Esophagus muscularis mucosa (tissue), 4 donors: ENCODE measurements around the gene LHX2. TPM values are rescaled to one million over a fixed set of nuclear protein-coding genes. Genes with fewer than 3 reads are reported as not detected.

Source experiments
- DNase-seq: peaks from one replicate; pipeline ENCODE4 v3.0.0-alpha.2; 2017; ENCODE audit errors: extremely low spot score
- H3K27ac ChIP-seq, 4 donors: fragments of 200-600 bp; sonication (generic); replicated peaks in 1 of 4; 1 replicate in 3 of 4; 2 replicates in 1 of 4; pipeline ENCODE4 v1.5.1; 2016 to 2019; ENCODE audit warnings: mild to moderate bottlenecking in 1 of 4
- H3K27me3 ChIP-seq, 4 donors: fragments of 200-600 bp; sonication (generic); one replicate each; pipeline versions ENCODE4 v1.5.1 to v1.6.0; 2016 to 2019
- H3K36me3 ChIP-seq, 4 donors: fragments of 200-600 bp; sonication (generic); one replicate each; pipeline ENCODE4 v1.5.1; 2016 to 2019
- H3K4me1 ChIP-seq, 4 donors: fragments of 200-600 bp; sonication (generic); one replicate each; pipeline ENCODE4 v1.5.1; 2016 to 2019
- H3K4me3 ChIP-seq, 4 donors: fragments of 200-600 bp; sonication (generic); 1 replicate in 2 of 4; 2 replicates in 2 of 4; pipeline ENCODE4 v1.5.1; 2016 to 2019; ENCODE audit warnings: mild to moderate bottlenecking in 4 of 4, moderate library complexity in 1 of 4
- H3K9me3 ChIP-seq, 4 donors: fragments of 200-600 bp; sonication (generic); 1 replicate in 3 of 4; 2 replicates in 1 of 4; pipeline ENCODE4 v1.5.1; 2016 to 2019
- EP300 ChIP-seq: sonication (generic); formaldehyde crosslinking; IDR thresholded peaks from one replicate; pipeline ENCODE4 v1.6.1; 2017; ENCODE audit warnings: antibody characterized with exemption
- POLR2A ChIP-seq: fragments of 450-650 bp; IDR thresholded peaks from one replicate; pipeline ENCODE4 v1.6.1; 2017; ENCODE audit warnings: antibody characterized with exemption, moderate library complexity, mild to moderate bottlenecking, low read depth
- POLR2AphosphoS5 ChIP-seq, 2 donors: sonication (generic); formaldehyde crosslinking; IDR thresholded peaks; one replicate each; pipeline ENCODE4 v1.6.1; 2017; ENCODE audit warnings: antibody characterized with exemption in 2 of 2
- whole genome bisulfite sequencing: methylation state at CpG from one replicate; pipeline ENCODE4 v1.1.5; 2018; 5-methylcytosine and 5-hydroxymethylcytosine counted together
- intact Hi-C: fragments of 100-400 bp; cut with DNase I; formaldehyde crosslinking; loops from one replicate; pipeline ENCODE4 v1.15.1; 2023
- total RNA-seq, 4 donors: library from RNA; depleted of rRNA; stranded (reverse); fragments of >200 nt; gene quantifications; one replicate each; pipeline versions ENCODE4 v1.1.0 to v1.2.1, GENCODE V29; 2016
- TF ChIP-seq, protein P1 (sequence below), 3 experiments: fragments of 200-600 bp in 2 of 3; fragments of 450-650 bp in 1 of 3; sonication (generic) in 2 of 3; IDR thresholded peaks; one replicate each; pipeline ENCODE4 v1.5.1; 2017 to 2019; ENCODE audit warnings: antibody characterized with exemption in 3 of 3, mild to moderate bottlenecking in 2 of 3, moderate library complexity in 1 of 3

The LHX2 gene
- total RNA-seq, 4 donors from 2014 or later, result not detected

DNA sequence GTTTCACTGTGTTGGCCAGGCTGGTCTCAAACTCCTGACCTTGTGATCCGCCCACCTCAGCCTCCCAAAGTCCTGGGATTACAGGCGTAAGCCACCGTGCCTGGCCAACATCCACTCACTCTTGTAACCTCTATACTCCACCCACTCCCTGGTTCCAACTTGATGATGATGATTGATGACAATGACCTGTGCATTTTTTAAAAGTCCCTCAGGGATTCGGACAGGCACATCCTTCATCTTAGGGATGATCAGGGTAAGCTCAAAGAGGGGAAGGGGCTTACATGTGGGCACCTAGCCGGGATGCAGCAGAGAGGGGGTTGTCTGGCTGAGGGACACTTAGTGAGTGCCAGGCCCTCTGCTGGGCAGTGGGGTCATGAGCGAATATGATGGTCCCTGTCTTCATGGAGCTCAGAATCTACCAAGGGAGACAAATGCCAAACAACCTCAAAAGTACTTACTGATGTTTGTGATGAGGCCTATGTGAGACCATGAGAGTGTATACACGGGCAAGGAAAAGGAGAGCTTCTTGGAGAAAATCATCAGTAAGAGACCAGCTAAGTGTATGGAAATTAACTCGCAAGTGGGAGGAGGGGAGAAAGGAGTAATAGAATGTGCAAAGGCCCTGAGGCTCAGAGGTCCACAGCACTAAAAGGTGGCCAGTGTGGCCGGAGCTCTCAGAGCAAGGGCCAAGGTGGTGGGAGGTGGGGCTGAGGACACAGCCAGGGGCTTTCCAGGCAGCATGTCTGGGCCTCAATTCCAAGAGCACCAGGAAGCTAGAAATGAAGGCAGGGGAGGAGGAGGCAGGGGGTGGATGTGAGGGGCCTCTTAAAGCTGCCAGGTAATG lies 27.4 kb downstream of the LHX2 start:
- intact Hi-C loops, result no loop called here
- no peaks in the 10 kb centered on the region for H3K9me3 ChIP-seq
- WGBS, result 72% methylated on average over 9 of the region's 9 CpGs
- no peak for TF ChIP-seq EP300
- TF ChIP-seq POLR2A, result no peak
- TF ChIP-seq, protein P1, sequence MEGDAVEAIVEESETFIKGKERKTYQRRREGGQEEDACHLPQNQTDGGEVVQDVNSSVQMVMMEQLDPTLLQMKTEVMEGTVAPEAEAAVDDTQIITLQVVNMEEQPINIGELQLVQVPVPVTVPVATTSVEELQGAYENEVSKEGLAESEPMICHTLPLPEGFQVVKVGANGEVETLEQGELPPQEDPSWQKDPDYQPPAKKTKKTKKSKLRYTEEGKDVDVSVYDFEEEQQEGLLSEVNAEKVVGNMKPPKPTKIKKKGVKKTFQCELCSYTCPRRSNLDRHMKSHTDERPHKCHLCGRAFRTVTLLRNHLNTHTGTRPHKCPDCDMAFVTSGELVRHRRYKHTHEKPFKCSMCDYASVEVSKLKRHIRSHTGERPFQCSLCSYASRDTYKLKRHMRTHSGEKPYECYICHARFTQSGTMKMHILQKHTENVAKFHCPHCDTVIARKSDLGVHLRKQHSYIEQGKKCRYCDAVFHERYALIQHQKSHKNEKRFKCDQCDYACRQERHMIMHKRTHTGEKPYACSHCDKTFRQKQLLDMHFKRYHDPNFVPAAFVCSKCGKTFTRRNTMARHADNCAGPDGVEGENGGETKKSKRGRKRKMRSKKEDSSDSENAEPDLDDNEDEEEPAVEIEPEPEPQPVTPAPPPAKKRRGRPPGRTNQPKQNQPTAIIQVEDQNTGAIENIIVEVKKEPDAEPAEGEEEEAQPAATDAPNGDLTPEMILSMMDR (IDR thresholded peaks at IDR 0.05), result no peak
- TF ChIP-seq POLR2AphosphoS5 (IDR thresholded peaks at IDR 0.05), result no peak
- H3K36me3 ChIP-seq, result no peaks in the 10 kb centered on the region
- no peak for DNase-seq
- no peak overlapping the region for H3K27ac ChIP-seq
- peaks cover 10 to 23% (median 22%) of the 10 kb centered on the region in 4 donors for H3K4me1 ChIP-seq
- H3K4me3 ChIP-seq, result no peak overlapping the region
- peaks cover 4 to 97% (median 16%) of the 10 kb centered on the region in 4 donors for H3K27me3 ChIP-seq

DNA sequence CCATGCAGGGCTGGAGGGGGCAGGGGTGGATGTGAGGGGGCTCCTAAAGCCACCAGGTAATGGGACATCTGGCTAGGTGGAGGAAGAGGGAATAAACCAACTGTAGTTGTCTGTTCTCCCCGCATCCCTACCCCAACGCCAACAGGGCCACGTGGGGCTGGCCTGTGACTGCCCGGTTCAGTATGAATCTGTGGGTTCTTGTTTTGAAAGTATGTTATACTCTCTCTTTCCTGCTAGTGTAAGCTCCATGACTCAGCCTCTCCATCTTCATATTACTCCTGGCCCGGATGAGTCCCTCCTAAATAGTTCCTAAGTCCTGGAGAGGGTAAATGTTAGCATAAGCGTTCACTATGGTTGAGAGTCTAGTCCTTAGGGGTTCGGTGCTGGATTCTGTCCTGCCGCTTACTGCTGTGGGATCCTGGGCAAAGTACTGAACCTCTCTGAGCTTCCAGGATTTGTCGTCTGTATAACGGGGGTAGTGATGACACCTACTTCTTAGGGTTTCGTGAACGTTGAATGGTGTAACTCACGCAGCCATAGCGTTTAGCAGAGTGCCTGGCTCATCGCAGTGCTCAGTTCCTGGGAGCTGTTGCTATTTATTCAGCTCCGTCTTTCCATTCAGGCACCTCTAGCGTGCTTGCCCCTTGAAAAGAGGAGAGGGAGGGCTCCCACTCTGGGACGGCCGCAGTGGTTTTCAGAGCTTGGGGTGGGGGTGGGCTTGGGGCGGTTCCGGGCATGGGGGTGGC lies 28.8 kb downstream of the LHX2 start:
- no peak for DNase-seq
- Histone ChIP-seq H3K9me3 (no peaks in the 10 kb centered on the region), H3K4me1 (peaks cover 10 to 31% (median 29%) of the 10 kb centered on the region in 4 donors), H3K36me3 (no peaks in the 10 kb centered on the region), H3K27me3 (peaks cover 4 to 99% (median 21%) of the 10 kb centered on the region in 4 donors), H3K27ac (no peak overlapping the region), H3K4me3 (peak overlapping the region; percentile 42 to 57 (median 49))
- 34% methylated on average over 20 of the region's 21 CpGs for WGBS
- TF ChIP-seq POLR2AphosphoS5 (IDR thresholded peaks at IDR 0.05) (no peak), EP300 (no peak), POLR2A (no peak)
- TF ChIP-seq, protein P1 (IDR thresholded peaks at IDR 0.05), result no peak
- intact Hi-C loops, result loop anchor here (2.0 to 5.0 kb wide), 2 partner anchors 314 to 638 kb away; no protein-coding TSS in a partner anchor

DNA sequence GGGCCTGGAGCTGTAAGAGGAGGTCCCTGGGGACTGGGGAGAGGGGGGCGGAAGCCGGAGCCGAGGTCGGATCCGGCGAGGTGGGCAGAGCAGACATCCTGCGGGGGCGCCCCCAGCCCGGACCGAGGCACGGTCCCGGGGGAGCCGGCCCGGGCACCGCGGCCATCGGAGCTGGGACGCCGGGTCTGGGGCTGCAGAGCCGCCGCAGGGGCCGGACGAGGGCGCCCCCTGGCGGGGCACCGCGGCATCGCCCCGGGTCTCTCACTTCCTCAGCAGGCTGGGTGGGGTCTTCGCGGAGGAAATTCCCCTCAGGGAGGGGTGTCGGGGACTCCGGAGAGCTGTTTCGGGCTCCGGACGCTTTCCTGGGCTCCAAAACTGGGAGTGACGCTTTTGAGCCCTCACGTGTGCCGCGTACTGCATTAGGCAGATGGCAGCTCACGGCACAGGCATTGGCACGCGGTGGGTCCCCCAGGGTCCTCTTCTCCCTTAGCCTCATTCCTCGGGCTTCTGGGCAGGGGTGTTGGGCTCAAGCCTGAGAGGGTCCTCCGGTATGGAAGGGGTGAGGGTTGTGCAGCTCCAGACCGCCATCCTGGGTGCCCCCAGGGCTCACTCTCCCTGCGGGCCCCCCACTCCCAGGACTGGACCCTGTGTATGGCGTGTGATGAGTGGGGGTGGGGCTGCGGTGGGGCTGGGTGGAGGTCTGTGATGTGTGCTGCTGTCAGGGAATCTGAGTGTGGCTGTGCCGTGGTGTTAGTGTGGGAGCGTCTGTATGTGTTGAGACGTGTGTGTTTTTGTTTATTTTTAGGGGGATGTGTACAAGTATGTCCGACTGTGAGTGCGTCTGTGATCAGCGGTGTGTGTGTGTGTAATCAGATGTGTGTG lies 29.6 kb downstream of the LHX2 start:
- H3K4me3 ChIP-seq, result peak overlapping the region; percentile 42 to 57 (median 49)
- TF ChIP-seq POLR2AphosphoS5 (IDR thresholded peaks at IDR 0.05) (no peak), EP300 (no peak), POLR2A (no peak)
- TF ChIP-seq, protein P1 (IDR thresholded peaks at IDR 0.05), result peak; percentile 87 to 99 (median 98)
- H3K27ac ChIP-seq, result no peak overlapping the region
- WGBS, result 12% methylated on average over 13 of the region's 55 CpGs
- no peaks in the 10 kb centered on the region for H3K9me3 ChIP-seq
- no peak for DNase-seq
- H3K27me3 ChIP-seq, result peaks cover 4 to 96% (median 24%) of the 10 kb centered on the region in 4 donors
- no peaks in the 10 kb centered on the region for H3K36me3 ChIP-seq
- intact Hi-C loops, result loop anchor here (1.0 to 5.0 kb wide), 3 partner anchors 314 to 639 kb away; no protein-coding TSS in a partner anchor
- peaks cover 10 to 38% (median 34%) of the 10 kb centered on the region in 4 donors for H3K4me1 ChIP-seq

DNA sequence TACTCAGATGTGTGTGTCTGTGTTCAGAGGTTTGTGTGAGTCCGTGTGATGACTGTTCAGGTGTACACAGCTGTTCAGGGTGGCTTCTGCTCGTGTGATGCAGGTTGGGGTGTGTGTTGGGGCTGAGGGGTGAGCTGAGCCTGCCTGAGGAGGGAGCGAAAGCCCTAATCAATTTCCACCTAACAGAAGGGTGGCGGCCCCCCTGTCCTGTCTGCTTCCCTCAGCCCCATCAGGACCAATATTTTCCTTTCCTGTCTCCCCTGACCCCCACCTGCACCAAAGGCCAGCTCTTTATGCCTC lies 30.2 kb downstream of the LHX2 start:
- 66% methylated on average over 4 of the region's 4 CpGs for WGBS
- no peaks in the 10 kb centered on the region for H3K36me3 ChIP-seq
- intact Hi-C loops, result loop anchor here (1.0 to 5.0 kb wide), 3 partner anchors 315 to 639 kb away; no protein-coding TSS in a partner anchor
- H3K4me3 ChIP-seq, result no peak overlapping the region
- H3K4me1 ChIP-seq, result peaks cover 10 to 38% (median 34%) of the 10 kb centered on the region in 4 donors
- H3K27me3 ChIP-seq, result peaks cover 4 to 90% (median 24%) of the 10 kb centered on the region in 4 donors
- TF ChIP-seq POLR2A, result no peak
- no peak for TF ChIP-seq EP300
- TF ChIP-seq, protein P1 (IDR thresholded peaks at IDR 0.05), result no peak
- TF ChIP-seq POLR2AphosphoS5 (IDR thresholded peaks at IDR 0.05), result no peak
- no peak for DNase-seq
- H3K27ac ChIP-seq, result no peak overlapping the region
- no peaks in the 10 kb centered on the region for H3K9me3 ChIP-seq
